HL-60 (cell line): ENCODE data around the gene CD93.

Experiments
- CTCF ChIP-seq: IDR thresholded peaks from one replicate; pipeline ENCODE4 v1.5.1; 2011; ENCODE audit warnings: low read length, control low read depth, inconsistent platforms; ENCODE audit not compliant: insufficient read depth
- REST ChIP-seq: IDR thresholded peaks from 2 replicates; pipeline ENCODE4 v1.6.1; 2012; ENCODE audit warnings: low read depth; ENCODE audit not compliant: insufficient replicate concordance

DNA sequence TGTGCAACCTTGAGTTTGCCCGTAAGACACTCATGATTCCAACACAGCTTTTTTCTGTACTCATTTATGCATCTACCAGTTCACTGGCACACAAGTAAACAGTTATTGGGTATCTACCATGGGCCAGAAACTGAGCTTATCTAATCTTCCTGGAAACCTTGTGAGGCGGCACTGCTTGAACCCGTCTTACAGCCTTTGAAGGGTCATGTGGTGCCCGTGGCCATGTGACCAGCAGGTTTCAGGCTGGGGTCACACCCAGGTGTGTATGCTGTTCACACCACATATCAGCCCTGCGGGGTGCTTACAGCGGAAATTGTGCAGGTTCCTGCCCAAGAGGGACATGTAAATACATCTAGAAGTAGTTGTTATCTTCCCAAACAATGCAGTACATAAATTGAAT lies 42.7 kb downstream of the CD93 start:
- TF ChIP-seq REST (no peak), CTCF (no peak)
